WTC11 (cell line): ENCODE results near the gene ENTPD8. TPM values are rescaled to one million over a fixed set of nuclear protein-coding genes. Genes with fewer than 3 reads are reported as not detected.

Experiments
- ATAC-seq: fragments of 200-7000 bp; cut with Tn5 transposase; 2 replicates; pipeline ENCODE4 v1.10.0; 2021; ENCODE audit warnings: mild to moderate bottlenecking, moderate library complexity
- CTCF ChIA-PET: fragments of 300-600 bp; sonication (Branson Sonifier 250); formaldehyde crosslinking; loops from one replicate; lab custom pipeline; 2021; ENCODE audit warnings: antibody characterized with exemption; lab: Charles Lee
- POLR2A ChIA-PET: fragments of 350-600 bp; sonication (Branson Sonifier 250); formaldehyde crosslinking; loops from one replicate; lab custom pipeline; 2021; ENCODE audit warnings: antibody characterized with exemption; lab: Charles Lee
- DNase-seq: peaks from one replicate; pipeline ENCODE4 v3.0.0; 2021; ENCODE audit warnings: low spot score
- H3K27ac Mint-ChIP-seq: 2 replicates; pipeline ENCODE4 v1.8.0; 2021; ENCODE audit warnings: mixed read lengths
- H3K27me3 Mint-ChIP-seq: 2 replicates; pipeline ENCODE4 v1.8.0; 2021; ENCODE audit warnings: low read depth, mild to moderate bottlenecking, moderate library complexity, mixed read lengths
- H3K36me3 Mint-ChIP-seq: 2 replicates; pipeline ENCODE4 v1.8.0; 2021; ENCODE audit warnings: mixed read lengths
- H3K4me1 Mint-ChIP-seq: 2 replicates; pipeline ENCODE4 v1.8.0; 2022; ENCODE audit warnings: mixed read lengths
- H3K4me3 Mint-ChIP-seq: 2 replicates; pipeline ENCODE4 v1.8.0; 2021; ENCODE audit warnings: mild to moderate bottlenecking, moderate library complexity, mixed read lengths
- H3K9me3 Mint-ChIP-seq: 2 replicates; pipeline ENCODE4 v1.8.0; 2021; ENCODE audit warnings: mixed read lengths
- ESRRA ChIP-seq: sonication (generic); formaldehyde crosslinking; IDR thresholded peaks from 2 replicates; pipeline ENCODE4 v1.8.1; 2022; ENCODE audit warnings: mild to moderate bottlenecking, missing genetic modification reagents, borderline replicate concordance
- ETV6 ChIP-seq: sonication (generic); formaldehyde crosslinking; IDR thresholded peaks from 2 replicates; pipeline ENCODE4 v1.8.1; 2022; ENCODE audit warnings: mild to moderate bottlenecking, missing genetic modification reagents
- FOXK1 ChIP-seq: sonication (generic); formaldehyde crosslinking; IDR thresholded peaks from 2 replicates; pipeline ENCODE4 v1.8.0; 2022; ENCODE audit warnings: mild to moderate bottlenecking, moderate library complexity, missing genetic modification reagents
- FOXP1 ChIP-seq: sonication (generic); formaldehyde crosslinking; IDR thresholded peaks from 2 replicates; pipeline ENCODE4 v1.8.0; 2022; ENCODE audit warnings: missing genetic modification reagents, mild to moderate bottlenecking, moderate library complexity, borderline replicate concordance
- GRHL2 ChIP-seq: fragments of 250-450 bp; sonication (Bioruptor Pico); IDR thresholded peaks from 2 replicates; pipeline ENCODE4 v1.8.0; 2022; ENCODE audit warnings: mild to moderate bottlenecking, moderate library complexity; ENCODE audit not compliant: insufficient replicate concordance, severe bottlenecking
- NR1H2 ChIP-seq: sonication (generic); formaldehyde crosslinking; IDR thresholded peaks from 2 replicates; pipeline ENCODE4 v1.9.0; 2021; ENCODE audit warnings: mild to moderate bottlenecking, moderate library complexity, missing genetic modification reagents
- RELA ChIP-seq: sonication (generic); formaldehyde crosslinking; IDR thresholded peaks from 2 replicates; pipeline ENCODE4 v1.8.1; 2022; ENCODE audit warnings: missing genetic modification reagents, mild to moderate bottlenecking, borderline replicate concordance
- SOX15 ChIP-seq: fragments of 250-450 bp; sonication (Bioruptor Pico); IDR thresholded peaks from 2 replicates; pipeline ENCODE4 v1.9.0; 2021; ENCODE audit warnings: mild to moderate bottlenecking
- STAT6 ChIP-seq: sonication (generic); formaldehyde crosslinking; conservative IDR thresholded peaks from 2 replicates; pipeline ENCODE4 v1.8.1; 2023; ENCODE audit warnings: mild to moderate bottlenecking, low read depth, missing genetic modification reagents, moderate library complexity
- USF1 ChIP-seq: sonication (generic); formaldehyde crosslinking; IDR thresholded peaks from 2 replicates; pipeline ENCODE4 v1.8.0; 2022; ENCODE audit warnings: mild to moderate bottlenecking, missing genetic modification reagents
- ZMAT4 ChIP-seq: fragments of 250-450 bp; sonication (Bioruptor Pico); IDR thresholded peaks from 2 replicates; pipeline ENCODE4 v1.9.0; 2021; ENCODE audit warnings: mild to moderate bottlenecking
- ZNF121 ChIP-seq: sonication (generic); formaldehyde crosslinking; IDR thresholded peaks from 2 replicates; pipeline ENCODE4 v1.8.0; 2023; ENCODE audit warnings: missing genetic modification reagents
- ZNF263 ChIP-seq: sonication (generic); formaldehyde crosslinking; IDR thresholded peaks from 2 replicates; pipeline ENCODE4 v1.8.1; 2022; ENCODE audit warnings: low read depth, mild to moderate bottlenecking, moderate library complexity, missing genetic modification reagents
- total RNA-seq: library from RNA; stranded (reverse); gene quantifications from 3 replicates; pipeline ENCODE4 v1.2.3, GENCODE V29; 2021
- TF ChIP-seq, protein P1 (sequence below): sonication (generic); formaldehyde crosslinking; IDR thresholded peaks from 2 replicates; pipeline ENCODE4 v1.8.0; 2022; ENCODE audit warnings: missing genetic modification reagents
- TF ChIP-seq, protein P2 (sequence below): sonication (generic); formaldehyde crosslinking; IDR thresholded peaks from 2 replicates; pipeline ENCODE4 v1.8.0; 2023; ENCODE audit warnings: mild to moderate bottlenecking, missing genetic modification reagents
- TF ChIP-seq, protein P3 (sequence below): fragments of 250-450 bp; sonication (Bioruptor Pico); IDR thresholded peaks from 2 replicates; pipeline ENCODE4 v1.9.0; 2021; ENCODE audit warnings: mild to moderate bottlenecking

ENTPD8 gene
- total RNA-seq, 1 experiment from 2014 or later: 2.3 TPM

DNA sequence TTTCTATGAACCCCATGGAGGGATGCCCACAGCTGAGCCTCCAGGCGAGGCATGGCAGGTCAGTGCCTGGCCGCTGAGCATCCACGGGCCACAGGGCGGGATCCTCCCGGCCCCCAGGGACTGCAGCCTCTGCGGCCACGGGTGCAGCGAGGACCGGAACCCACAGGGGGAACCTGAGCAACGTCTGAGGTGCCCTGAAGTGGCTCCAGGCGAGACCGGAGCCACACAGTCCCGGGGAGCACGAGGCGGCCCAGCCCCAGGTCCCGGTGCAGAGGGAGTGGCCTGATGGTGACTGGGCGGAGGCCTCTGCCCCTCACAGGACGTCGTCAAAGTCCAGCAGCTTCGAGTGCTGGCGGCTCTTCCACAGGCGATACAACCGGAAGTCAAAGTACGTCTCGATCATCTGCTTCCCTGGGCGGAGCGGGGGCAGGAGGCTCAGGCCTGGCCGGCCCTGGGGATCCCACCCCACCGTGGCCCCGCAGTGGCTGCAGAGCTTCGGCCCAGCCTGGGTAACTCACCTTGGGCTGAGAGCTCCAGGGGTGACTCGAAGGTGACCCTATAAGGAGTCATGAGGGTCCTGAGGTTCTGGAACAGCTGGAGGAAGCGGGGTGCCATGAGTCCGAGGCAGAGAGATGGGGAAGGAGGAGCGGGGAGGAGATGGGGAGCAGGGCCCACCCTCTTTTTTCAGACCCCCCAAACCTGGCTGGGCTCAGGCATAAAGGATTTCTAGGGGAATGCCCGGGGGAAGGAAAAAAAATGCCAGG is 8.1 kb upstream of the ENTPD8 start:
- peaks cover 3% of the 10 kb centered on the region for H3K4me1 Mint-ChIP-seq
- CTCF ChIA-PET: no interaction called here
- ATAC-seq (no peak), DNase-seq (no peak)
- H3K27ac Mint-ChIP-seq: no peak overlapping the region
- H3K9me3 Mint-ChIP-seq: no peaks in the 10 kb centered on the region
- POLR2A ChIA-PET: no interaction called here
- TF ChIP-seq, protein P1, sequence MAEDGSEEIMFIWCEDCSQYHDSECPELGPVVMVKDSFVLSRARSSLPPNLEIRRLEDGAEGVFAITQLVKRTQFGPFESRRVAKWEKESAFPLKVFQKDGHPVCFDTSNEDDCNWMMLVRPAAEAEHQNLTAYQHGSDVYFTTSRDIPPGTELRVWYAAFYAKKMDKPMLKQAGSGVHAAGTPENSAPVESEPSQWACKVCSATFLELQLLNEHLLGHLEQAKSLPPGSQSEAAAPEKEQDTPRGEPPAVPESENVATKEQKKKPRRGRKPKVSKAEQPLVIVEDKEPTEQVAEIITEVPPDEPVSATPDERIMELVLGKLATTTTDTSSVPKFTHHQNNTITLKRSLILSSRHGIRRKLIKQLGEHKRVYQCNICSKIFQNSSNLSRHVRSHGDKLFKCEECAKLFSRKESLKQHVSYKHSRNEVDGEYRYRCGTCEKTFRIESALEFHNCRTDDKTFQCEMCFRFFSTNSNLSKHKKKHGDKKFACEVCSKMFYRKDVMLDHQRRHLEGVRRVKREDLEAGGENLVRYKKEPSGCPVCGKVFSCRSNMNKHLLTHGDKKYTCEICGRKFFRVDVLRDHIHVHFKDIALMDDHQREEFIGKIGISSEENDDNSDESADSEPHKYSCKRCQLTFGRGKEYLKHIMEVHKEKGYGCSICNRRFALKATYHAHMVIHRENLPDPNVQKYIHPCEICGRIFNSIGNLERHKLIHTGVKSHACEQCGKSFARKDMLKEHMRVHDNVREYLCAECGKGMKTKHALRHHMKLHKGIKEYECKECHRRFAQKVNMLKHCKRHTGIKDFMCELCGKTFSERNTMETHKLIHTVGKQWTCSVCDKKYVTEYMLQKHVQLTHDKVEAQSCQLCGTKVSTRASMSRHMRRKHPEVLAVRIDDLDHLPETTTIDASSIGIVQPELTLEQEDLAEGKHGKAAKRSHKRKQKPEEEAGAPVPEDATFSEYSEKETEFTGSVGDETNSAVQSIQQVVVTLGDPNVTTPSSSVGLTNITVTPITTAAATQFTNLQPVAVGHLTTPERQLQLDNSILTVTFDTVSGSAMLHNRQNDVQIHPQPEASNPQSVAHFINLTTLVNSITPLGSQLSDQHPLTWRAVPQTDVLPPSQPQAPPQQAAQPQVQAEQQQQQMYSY (CRISPR knock-in tag): no peak
- TF ChIP-seq USF1: no peak
- TF ChIP-seq NR1H2 (CRISPR knock-in tag): no peak
- no peak for TF ChIP-seq SOX15
- TF ChIP-seq ZNF263 (CRISPR knock-in tag): no peak
- TF ChIP-seq ETV6 (CRISPR knock-in tag): no peak
- no peak for TF ChIP-seq GRHL2 (CRISPR knock-in tag)
- TF ChIP-seq, protein P2, sequence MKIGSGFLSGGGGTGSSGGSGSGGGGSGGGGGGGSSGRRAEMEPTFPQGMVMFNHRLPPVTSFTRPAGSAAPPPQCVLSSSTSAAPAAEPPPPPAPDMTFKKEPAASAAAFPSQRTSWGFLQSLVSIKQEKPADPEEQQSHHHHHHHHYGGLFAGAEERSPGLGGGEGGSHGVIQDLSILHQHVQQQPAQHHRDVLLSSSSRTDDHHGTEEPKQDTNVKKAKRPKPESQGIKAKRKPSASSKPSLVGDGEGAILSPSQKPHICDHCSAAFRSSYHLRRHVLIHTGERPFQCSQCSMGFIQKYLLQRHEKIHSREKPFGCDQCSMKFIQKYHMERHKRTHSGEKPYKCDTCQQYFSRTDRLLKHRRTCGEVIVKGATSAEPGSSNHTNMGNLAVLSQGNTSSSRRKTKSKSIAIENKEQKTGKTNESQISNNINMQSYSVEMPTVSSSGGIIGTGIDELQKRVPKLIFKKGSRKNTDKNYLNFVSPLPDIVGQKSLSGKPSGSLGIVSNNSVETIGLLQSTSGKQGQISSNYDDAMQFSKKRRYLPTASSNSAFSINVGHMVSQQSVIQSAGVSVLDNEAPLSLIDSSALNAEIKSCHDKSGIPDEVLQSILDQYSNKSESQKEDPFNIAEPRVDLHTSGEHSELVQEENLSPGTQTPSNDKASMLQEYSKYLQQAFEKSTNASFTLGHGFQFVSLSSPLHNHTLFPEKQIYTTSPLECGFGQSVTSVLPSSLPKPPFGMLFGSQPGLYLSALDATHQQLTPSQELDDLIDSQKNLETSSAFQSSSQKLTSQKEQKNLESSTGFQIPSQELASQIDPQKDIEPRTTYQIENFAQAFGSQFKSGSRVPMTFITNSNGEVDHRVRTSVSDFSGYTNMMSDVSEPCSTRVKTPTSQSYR (CRISPR knock-in tag): no peak
- TF ChIP-seq ZMAT4 (CRISPR knock-in tag): no peak
- no peak for TF ChIP-seq ESRRA (CRISPR knock-in tag)
- TF ChIP-seq RELA (CRISPR knock-in tag): no peak
- no peak for TF ChIP-seq FOXK1
- TF ChIP-seq, protein P3, sequence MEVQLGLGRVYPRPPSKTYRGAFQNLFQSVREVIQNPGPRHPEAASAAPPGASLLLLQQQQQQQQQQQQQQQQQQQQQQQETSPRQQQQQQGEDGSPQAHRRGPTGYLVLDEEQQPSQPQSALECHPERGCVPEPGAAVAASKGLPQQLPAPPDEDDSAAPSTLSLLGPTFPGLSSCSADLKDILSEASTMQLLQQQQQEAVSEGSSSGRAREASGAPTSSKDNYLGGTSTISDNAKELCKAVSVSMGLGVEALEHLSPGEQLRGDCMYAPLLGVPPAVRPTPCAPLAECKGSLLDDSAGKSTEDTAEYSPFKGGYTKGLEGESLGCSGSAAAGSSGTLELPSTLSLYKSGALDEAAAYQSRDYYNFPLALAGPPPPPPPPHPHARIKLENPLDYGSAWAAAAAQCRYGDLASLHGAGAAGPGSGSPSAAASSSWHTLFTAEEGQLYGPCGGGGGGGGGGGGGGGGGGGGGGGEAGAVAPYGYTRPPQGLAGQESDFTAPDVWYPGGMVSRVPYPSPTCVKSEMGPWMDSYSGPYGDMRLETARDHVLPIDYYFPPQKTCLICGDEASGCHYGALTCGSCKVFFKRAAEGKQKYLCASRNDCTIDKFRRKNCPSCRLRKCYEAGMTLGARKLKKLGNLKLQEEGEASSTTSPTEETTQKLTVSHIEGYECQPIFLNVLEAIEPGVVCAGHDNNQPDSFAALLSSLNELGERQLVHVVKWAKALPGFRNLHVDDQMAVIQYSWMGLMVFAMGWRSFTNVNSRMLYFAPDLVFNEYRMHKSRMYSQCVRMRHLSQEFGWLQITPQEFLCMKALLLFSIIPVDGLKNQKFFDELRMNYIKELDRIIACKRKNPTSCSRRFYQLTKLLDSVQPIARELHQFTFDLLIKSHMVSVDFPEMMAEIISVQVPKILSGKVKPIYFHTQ (CRISPR knock-in tag): no peak
- TF ChIP-seq ZNF121 (CRISPR knock-in tag): no peak
- TF ChIP-seq STAT6 (CRISPR knock-in tag): no peak
- no peak for TF ChIP-seq FOXP1
- no peaks in the 10 kb centered on the region for H3K36me3 Mint-ChIP-seq
- H3K27me3 Mint-ChIP-seq: no peaks in the 10 kb centered on the region
- no peak overlapping the region for H3K4me3 Mint-ChIP-seq
